GM10266 (cell line): Measurements from ENCODE around the gene ADAMTS2.
"Not testable (repeated sequence)": the region's sequence is repeated elsewhere in the genome, so short reads cannot be mapped to it uniquely, and the experiment has no call there.

Experiments
- DNase-seq: peaks from one replicate; pipeline ENCODE4 v3.0.0; 2012; ENCODE audit errors: extremely low spot score
- TF ChIP-seq, protein P1 (sequence below): IDR thresholded peaks from 2 replicates; pipeline ENCODE4 v1.5.1; 2012; ENCODE audit warnings: mild to moderate bottlenecking, low read depth; ENCODE audit not compliant: control insufficient read depth, insufficient read depth; ENCODE audit errors: missing control alignments

Gene ADAMTS2

DNA sequence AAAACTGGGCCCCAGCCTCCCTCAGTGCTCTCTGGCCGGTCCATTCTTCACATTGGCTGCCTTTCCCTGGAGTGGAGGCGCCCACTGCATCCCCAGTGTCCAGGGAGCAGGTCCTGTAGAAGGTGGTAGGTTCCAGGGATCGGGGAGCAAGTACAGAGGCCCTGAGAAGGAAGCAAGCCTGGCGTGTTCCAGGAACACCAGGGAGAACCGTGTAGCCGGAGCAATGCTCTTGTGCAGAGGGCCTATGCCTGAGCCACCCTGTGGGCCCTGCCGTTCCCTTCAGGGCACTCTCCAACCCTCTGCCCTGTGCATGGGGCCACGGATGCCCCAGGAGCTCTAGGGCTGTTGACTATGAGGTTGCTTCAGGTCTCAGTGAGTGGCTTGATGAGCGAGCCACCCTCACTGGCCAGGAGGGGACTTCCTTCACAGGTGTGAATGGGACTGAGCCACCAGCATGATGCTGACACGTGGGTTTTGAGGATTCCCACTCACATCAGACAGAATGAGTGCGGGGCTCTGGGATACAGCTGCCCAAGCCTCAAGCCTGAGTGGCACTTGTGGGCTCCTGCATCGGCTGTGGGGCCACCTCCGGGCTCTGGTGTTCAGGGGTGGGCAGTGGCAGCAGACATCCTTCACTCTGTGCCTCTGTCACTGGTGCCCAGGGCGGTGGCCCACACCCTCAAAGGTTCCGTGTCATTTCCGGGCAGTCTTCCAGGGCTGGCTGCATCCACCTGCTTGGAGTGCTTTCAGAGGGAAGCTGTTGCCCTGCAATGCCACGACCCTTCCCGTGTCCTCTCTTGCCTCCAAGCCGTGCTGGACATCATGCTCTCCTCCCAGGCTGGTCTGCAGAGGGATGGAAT lies 54.4 kb downstream of the ADAMTS2 start:
- no peak for DNase-seq
- TF ChIP-seq, protein P1, sequence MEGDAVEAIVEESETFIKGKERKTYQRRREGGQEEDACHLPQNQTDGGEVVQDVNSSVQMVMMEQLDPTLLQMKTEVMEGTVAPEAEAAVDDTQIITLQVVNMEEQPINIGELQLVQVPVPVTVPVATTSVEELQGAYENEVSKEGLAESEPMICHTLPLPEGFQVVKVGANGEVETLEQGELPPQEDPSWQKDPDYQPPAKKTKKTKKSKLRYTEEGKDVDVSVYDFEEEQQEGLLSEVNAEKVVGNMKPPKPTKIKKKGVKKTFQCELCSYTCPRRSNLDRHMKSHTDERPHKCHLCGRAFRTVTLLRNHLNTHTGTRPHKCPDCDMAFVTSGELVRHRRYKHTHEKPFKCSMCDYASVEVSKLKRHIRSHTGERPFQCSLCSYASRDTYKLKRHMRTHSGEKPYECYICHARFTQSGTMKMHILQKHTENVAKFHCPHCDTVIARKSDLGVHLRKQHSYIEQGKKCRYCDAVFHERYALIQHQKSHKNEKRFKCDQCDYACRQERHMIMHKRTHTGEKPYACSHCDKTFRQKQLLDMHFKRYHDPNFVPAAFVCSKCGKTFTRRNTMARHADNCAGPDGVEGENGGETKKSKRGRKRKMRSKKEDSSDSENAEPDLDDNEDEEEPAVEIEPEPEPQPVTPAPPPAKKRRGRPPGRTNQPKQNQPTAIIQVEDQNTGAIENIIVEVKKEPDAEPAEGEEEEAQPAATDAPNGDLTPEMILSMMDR, result no peak

DNA sequence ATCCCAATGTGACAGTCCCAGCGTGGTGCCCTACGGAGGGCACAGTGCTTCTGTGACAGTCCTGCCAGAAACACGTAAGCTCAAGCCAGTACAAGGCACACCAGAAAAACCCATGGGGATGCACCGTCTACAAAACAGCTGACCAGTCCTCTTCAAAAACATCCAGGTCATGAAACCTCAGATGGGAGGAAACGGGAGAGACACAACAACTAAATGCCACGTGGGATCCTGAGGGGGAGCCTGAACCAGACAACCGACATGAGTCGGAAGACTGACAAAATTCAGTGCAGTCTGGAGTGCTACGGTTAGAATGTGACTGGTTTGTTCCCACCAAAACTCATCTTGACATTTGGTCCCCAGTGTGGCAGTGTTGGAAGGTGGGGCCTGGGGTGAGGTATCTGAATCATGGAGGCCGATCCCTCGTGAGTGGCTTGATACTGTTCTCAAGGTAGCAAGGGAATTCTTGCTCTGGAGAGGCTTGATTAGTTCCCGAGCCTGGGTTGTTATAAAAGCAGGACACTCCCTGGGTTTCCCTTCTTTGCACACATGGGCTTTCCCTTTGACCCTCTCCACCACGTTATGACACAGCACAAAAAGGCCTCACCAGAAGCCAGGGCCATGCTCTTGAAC lies 55.4 kb downstream of the ADAMTS2 start:
- TF ChIP-seq, protein P1, result no peak
- no peak for DNase-seq

GRCh38 chr5:179288809-179289185 lies 56.5 kb downstream of the ADAMTS2 start:
- TF ChIP-seq, protein P1, result no peak
- no peak for DNase-seq

- no peak for DNase-seq
- TF ChIP-seq, protein P1, result no peak
Observed at GRCh38 chr5:179288101-179288808, 57.0 kb downstream of the ADAMTS2 start.

DNA sequence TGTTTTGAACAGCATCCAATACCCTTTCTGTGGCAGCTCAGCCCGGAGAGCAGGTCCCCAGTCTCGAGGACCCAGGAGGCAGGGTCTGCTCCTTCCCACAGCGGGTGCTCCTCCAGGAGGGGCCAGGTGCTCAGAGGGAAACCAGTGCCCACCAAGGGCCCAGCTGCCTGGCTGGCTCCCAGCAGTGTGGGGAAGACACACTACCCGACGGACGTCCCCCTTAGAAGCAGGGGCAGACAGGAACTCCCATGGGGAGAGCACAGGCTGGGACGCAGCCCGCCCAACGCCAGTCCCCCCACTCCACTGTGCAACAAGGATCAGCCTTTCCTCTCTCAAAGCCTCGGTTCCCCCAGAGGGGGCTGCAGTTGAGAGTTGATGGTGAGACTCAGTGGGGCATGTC lies 57.6 kb downstream of the ADAMTS2 start:
- DNase-seq, result no peak
- TF ChIP-seq, protein P1, result no peak

DNA sequence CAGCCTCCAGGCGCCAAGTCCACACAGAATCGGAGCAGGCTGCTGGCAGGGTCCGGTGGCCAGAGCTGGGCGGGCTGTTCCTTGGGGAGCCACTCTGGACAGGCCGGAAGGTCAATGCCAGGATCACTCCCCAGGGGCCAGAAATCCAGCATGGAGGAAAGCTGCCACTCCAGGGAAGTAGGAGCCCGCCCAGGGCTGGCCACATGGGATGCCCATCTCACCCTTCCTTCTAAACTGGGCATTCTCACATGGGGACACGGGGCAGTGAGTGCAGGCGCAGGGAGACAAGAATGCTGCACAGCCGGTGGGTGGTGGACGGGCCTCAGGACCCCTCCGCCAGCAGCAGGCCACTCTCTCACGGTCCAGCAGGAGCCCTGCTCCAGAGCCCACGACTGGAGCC lies 58.2 kb downstream of the ADAMTS2 start:
- TF ChIP-seq, protein P1, result no peak
- DNase-seq, result no peak

DNA sequence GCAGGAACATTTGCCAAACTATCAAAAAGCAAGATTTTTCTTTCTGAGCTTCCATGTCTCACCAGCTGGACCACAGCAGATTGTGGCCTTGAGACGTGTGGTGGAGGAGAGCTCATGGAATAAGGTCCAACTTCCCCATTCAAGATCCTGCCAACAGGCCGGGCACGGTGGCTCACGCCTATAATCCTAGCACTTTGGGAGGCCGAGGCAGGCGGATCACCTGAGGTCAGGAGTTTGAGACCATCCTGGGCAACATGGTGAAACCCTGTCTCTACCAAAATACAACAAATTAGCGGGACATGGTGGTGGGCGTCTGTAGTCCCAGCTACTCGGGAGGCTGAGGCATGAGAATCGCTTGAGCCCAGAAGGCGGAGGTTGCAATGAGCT lies 59.5 kb downstream of the ADAMTS2 start:
- DNase-seq, result not testable (repeated sequence)
